MM.1S (cell line): ENCODE measurements around the gene CCDC17.
"Not testable (repeated sequence)": the region's sequence is repeated elsewhere in the genome, so short reads cannot be mapped to it uniquely, and the experiment has no call there.

Source experiments
- EZH2phosphoT487 ChIP-seq: fragments of 300-600 bp; sonication (generic); IDR thresholded peaks from 2 replicates; pipeline ENCODE4 v1.6.1; 2018; ENCODE audit warnings: antibody characterized with exemption, low read length
- TF ChIP-seq, protein P1 (sequence below): fragments of 300-600 bp; sonication (generic); IDR thresholded peaks from 2 replicates; pipeline ENCODE4 v1.5.1; 2016; ENCODE audit warnings: antibody characterized with exemption, low read length, mixed read lengths

DNA sequence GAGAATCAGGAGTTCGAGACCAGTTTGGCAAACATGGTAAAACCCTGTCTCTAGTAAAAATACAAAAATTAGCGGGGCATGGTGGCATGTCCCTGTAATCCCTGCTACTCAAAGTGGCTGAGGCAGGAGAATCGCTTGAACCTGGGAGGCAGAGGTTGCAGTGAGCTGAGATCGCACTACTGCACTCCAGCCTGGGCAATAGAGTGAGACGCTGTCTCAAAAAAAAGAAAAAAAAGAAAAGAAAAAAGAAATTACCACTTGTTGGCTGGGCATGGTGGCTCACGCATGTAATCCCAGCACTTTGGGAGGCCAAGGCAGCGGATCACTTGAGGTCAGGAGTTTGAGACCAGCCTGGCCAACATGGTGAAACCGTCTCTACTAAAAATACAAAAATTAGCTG, 27.1 kb downstream of the CCDC17 start:
- not testable (repeated sequence) for TF ChIP-seq EZH2phosphoT487
- TF ChIP-seq, protein P1, sequence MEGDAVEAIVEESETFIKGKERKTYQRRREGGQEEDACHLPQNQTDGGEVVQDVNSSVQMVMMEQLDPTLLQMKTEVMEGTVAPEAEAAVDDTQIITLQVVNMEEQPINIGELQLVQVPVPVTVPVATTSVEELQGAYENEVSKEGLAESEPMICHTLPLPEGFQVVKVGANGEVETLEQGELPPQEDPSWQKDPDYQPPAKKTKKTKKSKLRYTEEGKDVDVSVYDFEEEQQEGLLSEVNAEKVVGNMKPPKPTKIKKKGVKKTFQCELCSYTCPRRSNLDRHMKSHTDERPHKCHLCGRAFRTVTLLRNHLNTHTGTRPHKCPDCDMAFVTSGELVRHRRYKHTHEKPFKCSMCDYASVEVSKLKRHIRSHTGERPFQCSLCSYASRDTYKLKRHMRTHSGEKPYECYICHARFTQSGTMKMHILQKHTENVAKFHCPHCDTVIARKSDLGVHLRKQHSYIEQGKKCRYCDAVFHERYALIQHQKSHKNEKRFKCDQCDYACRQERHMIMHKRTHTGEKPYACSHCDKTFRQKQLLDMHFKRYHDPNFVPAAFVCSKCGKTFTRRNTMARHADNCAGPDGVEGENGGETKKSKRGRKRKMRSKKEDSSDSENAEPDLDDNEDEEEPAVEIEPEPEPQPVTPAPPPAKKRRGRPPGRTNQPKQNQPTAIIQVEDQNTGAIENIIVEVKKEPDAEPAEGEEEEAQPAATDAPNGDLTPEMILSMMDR, result not testable (repeated sequence)
